Measurements from ENCODE around the gene MAPK10. TPM values are rescaled to one million over a fixed set of nuclear protein-coding genes. Genes with fewer than 3 reads are reported as not detected.

The MAPK10 gene
- total RNA-seq, 2 experiments from 2014 or later, result not detected

- Mint-ChIP-seq H3K4me1 (ENCODE audit: low read depth) (no peaks in the 10 kb centered on the region), H3K36me3 (ENCODE audit: low read depth) (no peaks in the 10 kb centered on the region), H3K27ac (no peak overlapping the region), H3K4me3 (no peak overlapping the region), H3K9me3 (no peaks in the 10 kb centered on the region), H3K27me3 (no peaks in the 10 kb centered on the region)
- ATAC-seq (no peak), DNase-seq (no peak)
- TF ChIP-seq CTCF (IDR thresholded peaks at IDR 0.05), result no peak
- intact Hi-C loops (cut with micrococcal nuclease), result no loop called here
- ChIA-PET CTCF (no interaction called here), POLR2A (no interaction called here)
These were observed 339.9 kb downstream of the MAPK10 start for GRCh38 chr4:86019906-86020305.

GRCh38 chr4:86019362-86019761 lies 340.5 kb downstream of the MAPK10 start:
- intact Hi-C loops (cut with micrococcal nuclease), result no loop called here
- POLR2A ChIA-PET, result no interaction called here
- H3K36me3 Mint-ChIP-seq (ENCODE audit: low read depth), result no peaks in the 10 kb centered on the region
- no peaks in the 10 kb centered on the region for H3K4me1 Mint-ChIP-seq (ENCODE audit: low read depth)
- TF ChIP-seq CTCF (IDR thresholded peaks at IDR 0.05), result no peak
- H3K27ac Mint-ChIP-seq, result no peak overlapping the region
- no peaks in the 10 kb centered on the region for H3K27me3 Mint-ChIP-seq
- H3K9me3 Mint-ChIP-seq, result no peaks in the 10 kb centered on the region
- no peak for ATAC-seq
- DNase-seq, result no peak
- no peak overlapping the region for H3K4me3 Mint-ChIP-seq
- CTCF ChIA-PET, result no interaction called here

GRCh38 chr4:86015412-86016350 lies 344.2 kb downstream of the MAPK10 start:
- Mint-ChIP-seq H3K4me1 (ENCODE audit: low read depth) (no peaks in the 10 kb centered on the region), H3K36me3 (ENCODE audit: low read depth) (no peaks in the 10 kb centered on the region), H3K4me3 (no peak overlapping the region), H3K27me3 (no peaks in the 10 kb centered on the region), H3K27ac (no peak overlapping the region), H3K9me3 (no peaks in the 10 kb centered on the region)
- ChIA-PET CTCF (no interaction called here), POLR2A (no interaction called here)
- intact Hi-C loops (cut with micrococcal nuclease), result no loop called here
- no peak for TF ChIP-seq CTCF (IDR thresholded peaks at IDR 0.05)
- DNase-seq (no peak), ATAC-seq (no peak)

GRCh38 chr4:86014599-86014998 lies 345.3 kb downstream of the MAPK10 start:
- no peaks in the 10 kb centered on the region for H3K27me3 Mint-ChIP-seq
- TF ChIP-seq CTCF (IDR thresholded peaks at IDR 0.05), result no peak
- H3K9me3 Mint-ChIP-seq, result no peaks in the 10 kb centered on the region
- intact Hi-C loops (cut with micrococcal nuclease), result no loop called here
- ATAC-seq (no peak), DNase-seq (no peak)
- ChIA-PET POLR2A (no interaction called here), CTCF (no interaction called here)
- no peak overlapping the region for H3K4me3 Mint-ChIP-seq
- H3K36me3 Mint-ChIP-seq (ENCODE audit: low read depth), result no peaks in the 10 kb centered on the region
- no peak overlapping the region for H3K27ac Mint-ChIP-seq
- H3K4me1 Mint-ChIP-seq (ENCODE audit: low read depth), result no peaks in the 10 kb centered on the region

- ChIA-PET CTCF (no interaction called here), POLR2A (interaction anchor here (0.6 kb wide), 1 partner anchor 60 kb away, joined by 3 read pairs; no protein-coding TSS in a partner anchor)
- intact Hi-C loops (cut with micrococcal nuclease), result no loop called here
- H3K4me1 Mint-ChIP-seq (ENCODE audit: low read depth), result no peaks in the 10 kb centered on the region
- no peak for TF ChIP-seq CTCF (IDR thresholded peaks at IDR 0.05)
- no peak overlapping the region for H3K27ac Mint-ChIP-seq
- ATAC-seq, result no peak
- no peak overlapping the region for H3K4me3 Mint-ChIP-seq
- no peak for DNase-seq
- H3K27me3 Mint-ChIP-seq, result no peaks in the 10 kb centered on the region
- H3K36me3 Mint-ChIP-seq (ENCODE audit: low read depth), result no peaks in the 10 kb centered on the region
- no peaks in the 10 kb centered on the region for H3K9me3 Mint-ChIP-seq
These were observed 346.2 kb downstream of the MAPK10 start for GRCh38 chr4:86013621-86014020.

Data from activated CD8-positive, alpha-beta T cell treated with anti-CD3 and anti-CD28 coated beads for 36 hours (primary cell).